Nasal cavity respiratory epithelium epithelial cell of viscerocranial mucosa (primary cell): ENCODE measurements around the gene DHRS7C. TPM values are rescaled to one million over a fixed set of nuclear protein-coding genes. Genes with fewer than 3 reads are reported as not detected.

Source experiments
- total RNA-seq: library from RNA; depleted of rRNA; stranded (reverse); fragments of >200 nt; gene quantifications from 2 replicates; pipeline ENCODE4 v1.2.3, GENCODE V29; 2014

Gene DHRS7C
- total RNA-seq, result not detected in 2 replicates

DNA sequence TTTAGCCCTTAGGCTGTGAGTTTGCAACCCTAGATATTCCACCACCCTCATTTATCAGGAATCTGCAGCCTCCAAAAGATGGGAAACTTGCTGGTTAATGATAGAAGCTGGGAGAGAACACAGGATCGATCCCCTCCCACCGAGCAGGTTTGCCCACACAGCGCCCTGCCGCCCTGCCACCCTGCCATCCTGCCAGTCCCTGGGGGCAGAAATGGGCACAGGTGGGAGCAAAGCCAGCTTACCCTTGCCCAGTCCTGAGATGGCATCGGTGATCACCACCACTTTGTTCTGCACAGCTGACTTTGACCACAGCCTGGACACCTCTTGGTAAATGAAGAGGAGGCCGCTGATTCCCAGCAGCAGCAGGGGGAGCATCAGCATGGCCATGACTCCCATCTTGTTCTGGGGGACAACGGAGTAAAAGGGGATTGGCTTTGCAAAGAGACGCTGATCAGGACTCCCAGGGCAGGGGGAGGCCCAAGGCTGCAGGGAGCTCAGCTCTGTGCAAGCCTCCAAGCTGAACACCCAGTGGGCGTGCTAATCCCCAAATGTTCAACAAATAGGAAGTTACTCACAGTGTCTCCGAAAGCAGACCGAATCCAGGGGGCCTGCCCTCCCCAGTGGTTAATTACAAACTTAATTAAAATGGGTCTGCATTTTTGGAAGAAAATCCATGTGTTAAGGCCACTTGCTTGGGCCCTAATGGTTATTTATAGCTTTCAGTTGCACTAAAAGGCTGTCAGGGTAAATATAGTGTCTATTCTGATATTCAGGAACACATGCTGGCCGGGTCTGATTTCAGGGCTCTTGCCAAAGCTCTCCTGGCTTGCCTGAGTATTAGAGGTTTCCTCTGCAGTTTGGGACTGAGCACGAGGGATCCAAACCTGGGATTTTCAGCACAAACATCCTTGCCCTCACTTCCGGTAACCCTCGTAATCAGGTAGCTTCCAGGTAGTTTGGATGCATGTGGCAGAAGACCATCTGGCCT is at the start of gene DHRS7C:
DHRS7C (minus strand) TSS at position 704 of the 988 bp plus-strand sequence; CDS start at position 396, 308 bp downstream.

GRCh38 chr17:9825641-9826150 is 34.3 kb upstream of the DHRS7C start, which contains the start of gene GLP2R:
Gene GLP2R (plus strand): TSS chr17:9825924. CDS start chr17:9826064, 140 bp downstream.

GRCh38 chr17:9821921-9822320 is 30.5 kb upstream of the DHRS7C start, which contains the start of gene GSG1L2:
Gene GSG1L2 (minus strand): TSS chr17:9822079. CDS start chr17:9822071, 8 bp downstream.

Other genes starting within 250 kb of the DHRS7C start
- gene STX8, start 215.8 kb downstream of the DHRS7C start, total RNA-seq, result 80.3 and 115 TPM in 2 replicates
- 0.07 TPM in 1 of 2 replicates, not detected in the other for gene CFAP52, start 214.9 kb downstream of the DHRS7C start, total RNA-seq
- 11.3 and 11.6 TPM in 2 replicates for gene USP43, start 146.1 kb downstream of the DHRS7C start, total RNA-seq
- gene GSG1L2, start 30.5 kb upstream of the DHRS7C start, total RNA-seq, result not detected in 2 replicates
- 0.14 TPM in 1 of 2 replicates, not detected in the other for gene GLP2R, start 34.3 kb upstream of the DHRS7C start, total RNA-seq
- not detected in 2 replicates for gene RCVRN, start 113.7 kb upstream of the DHRS7C start, total RNA-seq